Measurements from ENCODE around the gene ACCSL. TPM values are rescaled to one million over a fixed set of nuclear protein-coding genes. Genes with fewer than 3 reads are reported as not detected.

The ACCSL gene
- total RNA-seq, 1 experiment from 2014 or later: not detected

- no peak for TF ChIP-seq CTCF (IDR thresholded peaks at IDR 0.05; ENCODE audit: unreplicated experiment)
- H3K27me3 Mint-ChIP-seq (ENCODE audit: unreplicated experiment): peaks cover 64% of the 10 kb centered on the region
- no peaks in the 10 kb centered on the region for H3K9me3 Mint-ChIP-seq (ENCODE audit: low read depth, unreplicated experiment)
- BruUV-seq (replicated peaks): no TSS peak
- no peak overlapping the region for H3K27ac Mint-ChIP-seq (ENCODE audit: unreplicated experiment)
- CTCF ChIA-PET: no interaction called here
- no peak for DNase-seq
- no peaks in the 10 kb centered on the region for H3K4me1 Mint-ChIP-seq (ENCODE audit: low read depth, unreplicated experiment)
- intact Hi-C loops (cut with micrococcal nuclease; ENCODE audit: unreplicated experiment): no loop called here
- no peak overlapping the region for H3K4me3 Mint-ChIP-seq (ENCODE audit: low read depth, unreplicated experiment)
- no peaks in the 10 kb centered on the region for H3K36me3 Mint-ChIP-seq (ENCODE audit: insufficient read depth, unreplicated experiment)
Measured at GRCh38 chr11:44003736-44004451, 43.9 kb upstream of the ACCSL start.

- Mint-ChIP-seq H3K9me3 (ENCODE audit: low read depth, unreplicated experiment) (no peaks in the 10 kb centered on the region), H3K27ac (ENCODE audit: unreplicated experiment) (no peak overlapping the region), H3K27me3 (ENCODE audit: unreplicated experiment) (peaks cover 64% of the 10 kb centered on the region), H3K4me1 (ENCODE audit: low read depth, unreplicated experiment) (no peaks in the 10 kb centered on the region), H3K36me3 (ENCODE audit: insufficient read depth, unreplicated experiment) (no peaks in the 10 kb centered on the region), H3K4me3 (ENCODE audit: low read depth, unreplicated experiment) (no peak overlapping the region)
- TF ChIP-seq CTCF (IDR thresholded peaks at IDR 0.05; ENCODE audit: unreplicated experiment): no peak
- no peak for DNase-seq
- intact Hi-C loops (cut with micrococcal nuclease; ENCODE audit: unreplicated experiment): no loop called here
- BruUV-seq (replicated peaks): no TSS peak
- CTCF ChIA-PET: no interaction called here
Measured at GRCh38 chr11:44004452-44005062, 43.2 kb upstream of the ACCSL start.

GRCh38 chr11:44005063-44005701 lies 42.6 kb upstream of the ACCSL start:
- intact Hi-C loops (cut with micrococcal nuclease; ENCODE audit: unreplicated experiment): no loop called here
- peaks cover 70% of the 10 kb centered on the region for H3K27me3 Mint-ChIP-seq (ENCODE audit: unreplicated experiment)
- no TSS peak for BruUV-seq (replicated peaks)
- CTCF ChIA-PET: interaction anchor here (0.6 to 0.9 kb wide), 2 partner anchors 230 to 1260 kb away, joined by 4 to 6 read pairs; no protein-coding TSS in a partner anchor
- no peak overlapping the region for H3K4me3 Mint-ChIP-seq (ENCODE audit: low read depth, unreplicated experiment)
- TF ChIP-seq CTCF (IDR thresholded peaks at IDR 0.05; ENCODE audit: unreplicated experiment): no peak
- no peaks in the 10 kb centered on the region for H3K9me3 Mint-ChIP-seq (ENCODE audit: low read depth, unreplicated experiment)
- no peaks in the 10 kb centered on the region for H3K36me3 Mint-ChIP-seq (ENCODE audit: insufficient read depth, unreplicated experiment)
- no peak overlapping the region for H3K27ac Mint-ChIP-seq (ENCODE audit: unreplicated experiment)
- no peak for DNase-seq
- no peaks in the 10 kb centered on the region for H3K4me1 Mint-ChIP-seq (ENCODE audit: low read depth, unreplicated experiment)

GRCh38 chr11:44005956-44006355 lies 41.8 kb upstream of the ACCSL start:
- no peaks in the 10 kb centered on the region for H3K36me3 Mint-ChIP-seq (ENCODE audit: insufficient read depth, unreplicated experiment)
- intact Hi-C loops (cut with micrococcal nuclease; ENCODE audit: unreplicated experiment): no loop called here
- no peaks in the 10 kb centered on the region for H3K9me3 Mint-ChIP-seq (ENCODE audit: low read depth, unreplicated experiment)
- CTCF ChIA-PET: interaction anchor here (0.6 to 0.9 kb wide), 2 partner anchors 229 to 1259 kb away, joined by 4 to 6 read pairs; no protein-coding TSS in a partner anchor
- peaks cover 72% of the 10 kb centered on the region for H3K27me3 Mint-ChIP-seq (ENCODE audit: unreplicated experiment)
- BruUV-seq (replicated peaks): no TSS peak
- no peak overlapping the region for H3K27ac Mint-ChIP-seq (ENCODE audit: unreplicated experiment)
- no peak for DNase-seq
- TF ChIP-seq CTCF (IDR thresholded peaks at IDR 0.05; ENCODE audit: unreplicated experiment): no peak
- H3K4me3 Mint-ChIP-seq (ENCODE audit: low read depth, unreplicated experiment): no peak overlapping the region
- no peaks in the 10 kb centered on the region for H3K4me1 Mint-ChIP-seq (ENCODE audit: low read depth, unreplicated experiment)

Measured in Calu3 (cell line).